GM23338 (cell line): ENCODE data around the gene DLG2. TPM values are rescaled to one million over a fixed set of nuclear protein-coding genes. Genes with fewer than 3 reads are reported as not detected.
A peak's percentile ranks its signal among the peaks of the same experiment; 100 is the strongest.

Experiments used
- ATAC-seq: fragments of 200-7000 bp; cut with Tn5 transposase; 3 replicates; pipeline ENCODE4 v1.9.1; 2020
- DNase-seq: peaks from one replicate; pipeline ENCODE4 v3.0.0-alpha.2; 2015; ENCODE audit warnings: low spot score
- H2AFZ ChIP-seq: fragments of 200-600 bp; sonication (generic); 2 replicates; pipeline ENCODE4 v1.8.0; 2016; ENCODE audit warnings: antibody characterized with exemption, mild to moderate bottlenecking, moderate library complexity
- H3F3A ChIP-seq: fragments of 200-600 bp; sonication (generic); replicated peaks from 2 replicates; pipeline ENCODE4 v1.8.0; 2017; ENCODE audit warnings: antibody characterized with exemption, mixed run types, low read depth
- H3K27ac ChIP-seq: fragments of 200-600 bp; sonication (generic); 2 replicates; pipeline ENCODE4 v1.6.1; 2016; ENCODE audit warnings: low read depth
- H3K27me3 ChIP-seq: fragments of 200-600 bp; sonication (generic); 2 replicates; pipeline ENCODE4 v1.8.0; 2016; ENCODE audit warnings: mild to moderate bottlenecking, mixed run types, moderate library complexity; ENCODE audit not compliant: insufficient read depth
- H3K36me3 ChIP-seq: fragments of 200-600 bp; sonication (generic); 2 replicates; pipeline ENCODE4 v1.8.0; 2016; ENCODE audit warnings: mild to moderate bottlenecking; ENCODE audit not compliant: insufficient read depth
- H3K4me1 ChIP-seq: fragments of 200-600 bp; sonication (generic); 2 replicates; pipeline ENCODE4 v1.8.0; 2016; ENCODE audit warnings: mild to moderate bottlenecking, moderate library complexity; ENCODE audit not compliant: insufficient read depth
- H3K4me2 ChIP-seq: fragments of 200-600 bp; sonication (generic); 2 replicates; pipeline ENCODE4 v1.7.1; 2017; ENCODE audit warnings: mixed run types
- H3K4me3 ChIP-seq: fragments of 200-600 bp; sonication (generic); 2 replicates; pipeline ENCODE4 v1.6.1; 2016; ENCODE audit warnings: mixed run types
- H3K79me2 ChIP-seq: fragments of 200-600 bp; sonication (generic); replicated peaks from 2 replicates; pipeline ENCODE4 v1.8.0; 2017; ENCODE audit warnings: mild to moderate bottlenecking; ENCODE audit not compliant: insufficient read depth
- H3K9me2 ChIP-seq: fragments of 200-600 bp; sonication (generic); 2 replicates; pipeline ENCODE4 v1.8.0; 2017; ENCODE audit not compliant: insufficient read depth
- H4K20me1 ChIP-seq: fragments of 200-600 bp; sonication (generic); replicated peaks from 2 replicates; pipeline ENCODE4 v1.8.0; 2017; ENCODE audit warnings: mild to moderate bottlenecking; ENCODE audit not compliant: insufficient read depth
- H3K27ac Mint-ChIP-seq: 2 replicates; pipeline ENCODE4 v1.8.0; 2020; ENCODE audit warnings: inconsistent platforms, mild to moderate bottlenecking, moderate library complexity, mixed read lengths
- H3K27me3 Mint-ChIP-seq: 3 replicates; pipeline ENCODE4 v1.8.0; 2022; ENCODE audit warnings: low read depth, mild to moderate bottlenecking, moderate library complexity, mixed read lengths, inconsistent platforms; ENCODE audit not compliant: insufficient read depth, poor library complexity
- H3K36me3 Mint-ChIP-seq: 3 replicates; pipeline ENCODE4 v1.8.0; 2021; ENCODE audit warnings: low read depth, mild to moderate bottlenecking, inconsistent platforms, moderate library complexity, mixed read lengths
- H3K4me1 Mint-ChIP-seq: 3 replicates; pipeline ENCODE4 v1.8.0; 2020; ENCODE audit warnings: mild to moderate bottlenecking, inconsistent platforms, mixed read lengths
- H3K4me3 Mint-ChIP-seq: 3 replicates; pipeline ENCODE4 v1.8.0; 2021; ENCODE audit warnings: moderate library complexity, mild to moderate bottlenecking, inconsistent platforms, mixed read lengths
- H3K9me3 Mint-ChIP-seq: 3 replicates; pipeline ENCODE4 v1.8.0; 2020; ENCODE audit warnings: moderate library complexity, mild to moderate bottlenecking, inconsistent platforms, mixed read lengths
- CTCF ChIP-seq, 2 experiments: fragments of 200-600 bp in 1 of 2; sonication (generic) in 1 of 2; conservative IDR thresholded peaks; 2 replicates each; pipeline versions ENCODE4 v1.5.1 to v1.6.1; 2016 to 2017; ENCODE audit warnings: antibody characterized with exemption in 2 of 2, low read depth in 2 of 2, mild to moderate bottlenecking in 2 of 2, moderate library complexity in 1 of 2
- EZH2 ChIP-seq: fragments of 200-600 bp; sonication (generic); IDR thresholded peaks from one replicate; pipeline ENCODE4 v1.8.0; 2017; ENCODE audit warnings: antibody characterized with exemption, mild to moderate bottlenecking, low read depth; ENCODE audit not compliant: unreplicated experiment
- EZH2phosphoT487 ChIP-seq: fragments of 200-600 bp; sonication (generic); IDR thresholded peaks from one replicate; pipeline ENCODE4 v1.8.1; 2018; ENCODE audit warnings: antibody characterized with exemption; ENCODE audit not compliant: unreplicated experiment
- JUNB ChIP-seq: IDR thresholded peaks from one replicate; pipeline ENCODE4 v1.6.1; 2016; ENCODE audit warnings: antibody characterized with exemption; ENCODE audit not compliant: unreplicated experiment
- POLR2AphosphoS5 ChIP-seq: IDR thresholded peaks from 2 replicates; pipeline ENCODE4 v1.6.1; 2016; ENCODE audit warnings: antibody characterized with exemption, low read depth
- STAT1 ChIP-seq: IDR thresholded peaks from one replicate; pipeline ENCODE4 v1.6.1; 2016; ENCODE audit warnings: antibody characterized with exemption; ENCODE audit not compliant: unreplicated experiment
- ZNF331 ChIP-seq: fragments of 250-450 bp; sonication (Bioruptor Pico); IDR thresholded peaks from 2 replicates; pipeline ENCODE4 v1.5.0; 2020; ENCODE audit warnings: low read depth, mild to moderate bottlenecking, moderate library complexity
- polyA plus RNA-seq: library from polyadenylated mRNA; unstranded; fragments of >200 nt; fragmentation: Nextera tagmentation; extraction: Ambion mirVana; gene quantifications from 2 replicates; pipeline ENCODE4 v1.2.1, GENCODE V29; 2016
- total RNA-seq: library from RNA; depleted of rRNA; stranded (reverse); fragments of >200 nt; shearing (Covaris generic); gene quantifications from 2 replicates; pipeline ENCODE4 v1.2.3, GENCODE V29; 2014
- TF ChIP-seq, protein P1 (sequence below): fragments of 250-450 bp; sonication (Bioruptor Pico); IDR thresholded peaks from 2 replicates; pipeline ENCODE4 v1.5.0; 2020; ENCODE audit warnings: mild to moderate bottlenecking, moderate library complexity

Gene DLG2
- total and polyA plus RNA-seq, 2 experiments from 2014 or later = 19.8 to 21.5 TPM

DNA sequence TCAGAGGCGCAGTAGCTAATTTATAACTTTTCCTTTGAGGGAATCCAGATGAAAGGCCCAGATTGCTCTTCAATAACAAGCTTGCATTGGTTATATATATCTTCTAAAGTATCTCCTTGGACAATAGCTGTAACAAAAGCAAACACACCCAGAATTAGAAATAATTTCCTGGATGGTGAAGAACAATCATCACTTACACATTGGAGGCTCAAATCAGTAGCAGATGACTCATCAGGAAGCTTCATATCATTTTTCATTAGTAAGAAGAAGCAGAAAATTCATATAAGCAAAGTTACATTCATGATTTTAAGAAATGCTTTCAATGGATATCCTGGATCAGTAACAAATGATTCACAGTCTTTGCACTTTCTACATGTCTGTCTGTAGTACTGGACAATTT lies 2167.3 kb downstream of the DLG2 start (continued):
- TF ChIP-seq, protein P1, sequence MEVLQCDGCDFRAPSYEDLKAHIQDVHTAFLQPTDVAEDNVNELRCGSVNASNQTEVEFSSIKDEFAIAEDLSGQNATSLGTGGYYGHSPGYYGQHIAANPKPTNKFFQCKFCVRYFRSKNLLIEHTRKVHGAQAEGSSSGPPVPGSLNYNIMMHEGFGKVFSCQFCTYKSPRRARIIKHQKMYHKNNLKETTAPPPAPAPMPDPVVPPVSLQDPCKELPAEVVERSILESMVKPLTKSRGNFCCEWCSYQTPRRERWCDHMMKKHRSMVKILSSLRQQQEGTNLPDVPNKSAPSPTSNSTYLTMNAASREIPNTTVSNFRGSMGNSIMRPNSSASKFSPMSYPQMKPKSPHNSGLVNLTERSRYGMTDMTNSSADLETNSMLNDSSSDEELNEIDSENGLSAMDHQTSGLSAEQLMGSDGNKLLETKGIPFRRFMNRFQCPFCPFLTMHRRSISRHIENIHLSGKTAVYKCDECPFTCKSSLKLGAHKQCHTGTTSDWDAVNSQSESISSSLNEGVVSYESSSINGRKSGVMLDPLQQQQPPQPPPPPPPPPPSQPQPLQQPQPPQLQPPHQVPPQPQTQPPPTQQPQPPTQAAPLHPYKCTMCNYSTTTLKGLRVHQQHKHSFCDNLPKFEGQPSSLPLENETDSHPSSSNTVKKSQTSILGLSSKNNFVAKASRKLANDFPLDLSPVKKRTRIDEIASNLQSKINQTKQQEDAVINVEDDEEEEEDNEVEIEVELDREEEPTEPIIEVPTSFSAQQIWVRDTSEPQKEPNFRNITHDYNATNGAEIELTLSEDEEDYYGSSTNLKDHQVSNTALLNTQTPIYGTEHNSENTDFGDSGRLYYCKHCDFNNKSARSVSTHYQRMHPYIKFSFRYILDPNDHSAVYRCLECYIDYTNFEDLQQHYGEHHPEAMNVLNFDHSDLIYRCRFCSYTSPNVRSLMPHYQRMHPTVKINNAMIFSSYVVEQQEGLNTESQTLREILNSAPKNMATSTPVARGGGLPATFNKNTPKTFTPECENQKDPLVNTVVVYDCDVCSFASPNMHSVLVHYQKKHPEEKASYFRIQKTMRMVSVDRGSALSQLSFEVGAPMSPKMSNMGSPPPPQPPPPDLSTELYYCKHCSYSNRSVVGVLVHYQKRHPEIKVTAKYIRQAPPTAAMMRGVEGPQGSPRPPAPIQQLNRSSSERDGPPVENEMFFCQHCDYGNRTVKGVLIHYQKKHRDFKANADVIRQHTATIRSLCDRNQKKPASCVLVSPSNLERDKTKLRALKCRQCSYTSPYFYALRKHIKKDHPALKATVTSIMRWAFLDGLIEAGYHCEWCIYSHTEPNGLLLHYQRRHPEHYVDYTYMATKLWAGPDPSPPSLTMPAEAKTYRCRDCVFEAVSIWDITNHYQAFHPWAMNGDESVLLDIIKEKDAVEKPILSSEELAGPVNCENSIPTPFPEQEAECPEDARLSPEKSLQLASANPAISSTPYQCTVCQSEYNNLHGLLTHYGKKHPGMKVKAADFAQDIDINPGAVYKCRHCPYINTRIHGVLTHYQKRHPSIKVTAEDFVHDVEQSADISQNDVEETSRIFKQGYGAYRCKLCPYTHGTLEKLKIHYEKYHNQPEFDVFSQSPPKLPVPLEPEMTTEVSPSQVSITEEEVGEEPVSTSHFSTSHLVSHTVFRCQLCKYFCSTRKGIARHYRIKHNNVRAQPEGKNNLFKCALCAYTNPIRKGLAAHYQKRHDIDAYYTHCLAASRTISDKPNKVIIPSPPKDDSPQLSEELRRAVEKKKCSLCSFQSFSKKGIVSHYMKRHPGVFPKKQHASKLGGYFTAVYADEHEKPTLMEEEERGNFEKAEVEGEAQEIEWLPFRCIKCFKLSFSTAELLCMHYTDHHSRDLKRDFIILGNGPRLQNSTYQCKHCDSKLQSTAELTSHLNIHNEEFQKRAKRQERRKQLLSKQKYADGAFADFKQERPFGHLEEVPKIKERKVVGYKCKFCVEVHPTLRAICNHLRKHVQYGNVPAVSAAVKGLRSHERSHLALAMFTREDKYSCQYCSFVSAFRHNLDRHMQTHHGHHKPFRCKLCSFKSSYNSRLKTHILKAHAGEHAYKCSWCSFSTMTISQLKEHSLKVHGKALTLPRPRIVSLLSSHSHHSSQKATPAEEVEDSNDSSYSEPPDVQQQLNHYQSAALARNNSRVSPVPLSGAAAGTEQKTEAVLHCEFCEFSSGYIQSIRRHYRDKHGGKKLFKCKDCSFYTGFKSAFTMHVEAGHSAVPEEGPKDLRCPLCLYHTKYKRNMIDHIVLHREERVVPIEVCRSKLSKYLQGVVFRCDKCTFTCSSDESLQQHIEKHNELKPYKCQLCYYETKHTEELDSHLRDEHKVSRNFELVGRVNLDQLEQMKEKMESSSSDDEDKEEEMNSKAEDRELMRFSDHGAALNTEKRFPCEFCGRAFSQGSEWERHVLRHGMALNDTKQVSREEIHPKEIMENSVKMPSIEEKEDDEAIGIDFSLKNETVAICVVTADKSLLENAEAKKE (CRISPR knock-in tag) = no peak
- TF ChIP-seq EZH2phosphoT487 (no peak), EZH2 (no peak)

DNA sequence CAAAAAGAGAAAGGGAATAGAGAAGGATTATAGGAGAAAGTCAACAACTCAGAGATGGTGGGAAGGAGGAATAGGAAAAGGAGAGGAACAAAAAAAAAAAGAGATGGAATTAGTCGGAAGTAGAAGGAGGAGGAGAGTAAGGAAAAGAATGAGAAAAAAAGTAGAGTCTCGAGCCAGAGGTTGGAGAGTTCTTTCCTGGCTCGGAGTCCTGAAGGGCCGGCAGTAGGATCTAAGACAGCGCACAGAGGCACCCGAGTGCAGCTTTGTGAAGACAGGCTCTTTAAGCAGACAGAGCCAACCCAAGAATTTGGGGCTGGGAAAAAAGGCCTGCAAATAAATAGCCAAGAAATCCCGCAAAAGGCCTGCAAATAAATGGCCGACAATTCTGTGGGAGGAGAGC lies 2170.6 kb downstream of the DLG2 start:
- Histone ChIP-seq H4K20me1 (no peaks in the 10 kb centered on the region), H3K27ac (no peak overlapping the region), H3K27me3 (no peaks in the 10 kb centered on the region), H3K36me3 (no peaks in the 10 kb centered on the region), H3K79me2 (no peaks in the 10 kb centered on the region), H2AFZ (no peak overlapping the region), H3K4me1 (peaks cover 11% of the 10 kb centered on the region), H3K4me2 (no peak overlapping the region; the same call in 1 of the 2 replicates), H3K9me2 (no peaks in the 10 kb centered on the region), H3K4me3 (no peak overlapping the region), H3F3A (no peaks in the 10 kb centered on the region)
- H3K27me3 Mint-ChIP-seq = peaks cover 5% of the 10 kb centered on the region
- no peaks in the 10 kb centered on the region for H3K36me3 Mint-ChIP-seq
- peak; percentile 14 for DNase-seq
- peak; percentile 24 for ATAC-seq
- no peaks in the 10 kb centered on the region; the same call in 2 of the 3 replicates for H3K9me3 Mint-ChIP-seq
- peaks cover 23% of the 10 kb centered on the region for H3K4me1 Mint-ChIP-seq
- no peak overlapping the region for H3K4me3 Mint-ChIP-seq
- H3K27ac Mint-ChIP-seq = no peak overlapping the region
- TF ChIP-seq, protein P1 (CRISPR knock-in tag) = no peak
- TF ChIP-seq JUNB (no peak), POLR2AphosphoS5 (no peak), EZH2phosphoT487 (no peak), CTCF (conservative IDR thresholded peaks at IDR 0.05; ENCODE audit: low read depth in 2 of 2) (no peak), STAT1 (no peak), ZNF331 (CRISPR knock-in tag) (no peak)
